Stimulated activated CD8-positive, alpha-beta memory T cell treated with anti-CD3 and anti-CD28 coated beads, Interleukin-7, amount 100 ng/mL, for 1 hour (primary cell): ENCODE results near the gene ZNF488.
A peak's percentile ranks its signal among the peaks of the same experiment; 100 is the strongest.
"Not testable (repeated sequence)": the region's sequence is repeated elsewhere in the genome, so short reads cannot be mapped to it uniquely, and the experiment has no call there.

Experiments used
- DNase-seq, 2 donors: peaks; one replicate each; pipeline ENCODE4 v3.0.0-alpha.2; 2020; ENCODE audit warnings: low read depth in 2 of 2

ZNF488 gene, protein sequence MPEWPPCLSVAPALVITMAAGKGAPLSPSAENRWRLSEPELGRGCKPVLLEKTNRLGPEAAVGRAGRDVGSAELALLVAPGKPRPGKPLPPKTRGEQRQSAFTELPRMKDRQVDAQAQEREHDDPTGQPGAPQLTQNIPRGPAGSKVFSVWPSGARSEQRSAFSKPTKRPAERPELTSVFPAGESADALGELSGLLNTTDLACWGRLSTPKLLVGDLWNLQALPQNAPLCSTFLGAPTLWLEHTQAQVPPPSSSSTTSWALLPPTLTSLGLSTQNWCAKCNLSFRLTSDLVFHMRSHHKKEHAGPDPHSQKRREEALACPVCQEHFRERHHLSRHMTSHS

DNA sequence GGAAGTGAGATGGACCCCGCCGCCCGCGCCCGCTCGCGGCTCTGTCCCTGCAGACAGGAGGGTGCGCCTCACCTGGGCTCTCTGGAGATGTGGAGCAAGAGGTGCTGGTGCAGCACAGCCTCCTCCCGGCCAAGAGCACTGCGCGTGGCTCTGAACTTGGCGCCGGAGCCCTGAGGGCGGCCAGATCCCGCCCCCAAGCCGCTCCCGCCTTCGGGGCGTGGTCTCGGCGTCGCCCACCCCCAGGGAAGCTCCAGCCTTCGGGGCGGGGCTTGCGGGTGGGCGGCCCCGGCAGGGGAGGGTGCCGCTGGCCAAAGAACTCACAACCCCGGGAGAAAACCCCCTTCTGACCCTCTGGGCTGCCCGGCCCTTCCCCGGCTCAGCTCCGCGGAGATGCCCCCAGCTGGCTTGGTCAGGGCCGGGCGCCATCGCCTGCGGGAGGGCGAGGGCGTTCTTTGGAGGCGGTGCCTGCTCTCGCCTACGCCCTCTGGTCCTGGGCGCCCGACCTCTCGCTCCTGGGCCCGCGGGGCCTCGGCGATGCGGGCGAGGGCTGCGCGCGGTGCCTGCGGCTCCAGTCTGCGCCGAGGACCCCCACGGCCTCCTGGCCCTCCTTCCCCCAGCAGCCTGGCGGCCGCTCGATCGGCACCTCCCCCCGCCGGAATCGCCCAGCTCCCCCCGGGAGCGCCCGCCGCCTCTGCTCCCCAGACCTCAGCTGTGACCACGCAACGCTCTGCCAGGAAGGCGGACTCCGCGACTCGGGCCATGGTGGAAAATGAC, at the start of gene ZNF488:
Gene ZNF488 (minus strand): TSS at position 146 of the 774 bp plus-strand sequence. CDS start 15,464 bp downstream, outside the sequence.
- DNase-seq, result peak; percentile 40 to 49

GRCh38 chr10:47425813-47426419, 41.8 kb upstream of the ZNF488 start:
- no peak for DNase-seq

DNA sequence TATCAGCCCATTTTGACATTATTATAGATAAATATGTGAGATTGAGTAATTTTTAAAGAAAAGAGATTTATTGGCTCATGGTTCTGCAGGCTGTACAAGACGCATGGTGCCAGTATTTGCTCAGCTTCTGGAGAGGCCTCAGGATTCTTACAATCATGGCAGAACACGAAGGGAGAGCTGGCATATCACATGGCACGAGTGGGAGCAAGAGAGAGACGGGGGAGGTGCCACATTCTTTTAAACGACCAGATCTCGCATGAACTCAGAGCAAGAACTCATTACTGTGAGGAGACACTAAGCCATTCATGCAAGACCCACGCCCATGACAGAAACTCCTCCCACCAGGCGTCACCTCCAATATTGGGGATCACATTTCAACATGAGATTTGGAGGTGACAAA, 40.1 kb upstream of the ZNF488 start:
- DNase-seq, result no peak

GRCh38 chr10:47423476-47423875, 39.4 kb upstream of the ZNF488 start:
- DNase-seq, result no peak

DNA sequence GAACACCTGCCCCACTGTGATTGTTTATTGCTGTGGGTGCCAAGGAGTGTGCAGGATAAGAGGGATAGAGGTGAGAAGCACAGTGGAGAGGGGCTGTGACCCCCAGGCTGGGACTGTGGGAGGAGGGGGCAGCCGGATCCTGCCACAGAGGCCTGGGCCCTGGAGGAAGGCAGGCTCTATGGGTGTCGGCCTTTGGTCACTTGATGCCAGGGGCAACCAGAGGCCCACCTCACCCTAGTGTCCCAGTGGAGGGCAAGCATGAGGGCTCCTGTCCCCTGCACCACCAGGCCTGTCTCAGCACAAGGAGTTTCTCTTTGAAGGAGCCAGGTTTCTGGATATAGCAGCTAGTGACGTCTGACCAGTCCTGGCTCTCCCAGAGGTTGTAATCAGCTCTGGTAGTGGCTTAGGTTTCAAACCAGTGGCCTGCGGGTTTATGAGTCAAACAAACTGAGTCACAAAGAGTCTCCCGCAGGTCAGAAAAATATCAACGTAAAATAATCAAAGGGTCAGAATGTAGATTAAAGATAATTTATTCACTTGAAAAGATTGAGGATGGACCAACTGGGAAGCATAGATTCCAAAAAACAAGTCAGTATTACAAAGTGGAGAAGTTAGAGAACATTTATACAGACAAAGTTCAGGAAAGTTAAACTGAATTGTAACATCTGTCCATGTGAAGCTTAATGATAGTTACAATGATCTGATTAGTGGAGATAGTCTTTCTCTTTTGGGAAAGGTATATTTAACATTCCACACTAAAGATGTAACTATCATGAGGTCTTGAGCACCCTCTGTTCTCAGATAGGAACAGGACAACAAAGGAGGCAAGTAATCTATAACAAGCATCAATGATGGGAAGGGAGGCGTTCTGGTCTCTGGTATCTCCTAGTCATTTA, 37.2 kb upstream of the ZNF488 start:
- no peak for DNase-seq

- no peak for DNase-seq
Observed at GRCh38 chr10:47420305-47421056, 36.4 kb upstream of the ZNF488 start.

DNA sequence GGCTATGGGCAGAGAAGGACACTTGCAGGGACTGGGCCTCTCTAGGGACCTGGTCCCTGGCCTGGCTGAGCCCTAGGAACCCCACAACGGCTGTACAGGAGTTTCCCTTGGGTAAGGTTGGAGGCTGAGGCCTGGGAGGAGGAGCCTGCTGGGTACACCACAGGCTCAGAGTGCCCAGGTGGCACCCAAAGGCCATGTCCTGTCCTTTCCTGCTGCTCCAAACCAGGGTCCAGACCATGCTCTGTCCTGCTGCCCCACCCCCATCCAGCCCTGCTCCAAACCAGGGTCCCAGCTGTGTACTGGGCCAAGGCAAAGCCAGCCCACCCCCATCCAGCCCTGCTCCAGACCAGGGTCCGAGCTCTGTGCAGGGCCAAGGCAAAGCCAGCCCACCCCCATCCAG, 35.3 kb upstream of the ZNF488 start:
- DNase-seq, result no peak

GRCh38 chr10:47418966-47419365, 34.9 kb upstream of the ZNF488 start:
- no peak for DNase-seq

GRCh38 chr10:47418321-47418720, 34.2 kb upstream of the ZNF488 start:
- DNase-seq, result no peak

- not testable (repeated sequence) for DNase-seq
Observed at GRCh38 chr10:47416305-47417218, 32.5 kb upstream of the ZNF488 start.

GRCh38 chr10:47415520-47416304, 31.6 kb upstream of the ZNF488 start:
- no peak for DNase-seq

- DNase-seq, result no peak
Observed at GRCh38 chr10:47414752-47415519, 30.8 kb upstream of the ZNF488 start.

DNA sequence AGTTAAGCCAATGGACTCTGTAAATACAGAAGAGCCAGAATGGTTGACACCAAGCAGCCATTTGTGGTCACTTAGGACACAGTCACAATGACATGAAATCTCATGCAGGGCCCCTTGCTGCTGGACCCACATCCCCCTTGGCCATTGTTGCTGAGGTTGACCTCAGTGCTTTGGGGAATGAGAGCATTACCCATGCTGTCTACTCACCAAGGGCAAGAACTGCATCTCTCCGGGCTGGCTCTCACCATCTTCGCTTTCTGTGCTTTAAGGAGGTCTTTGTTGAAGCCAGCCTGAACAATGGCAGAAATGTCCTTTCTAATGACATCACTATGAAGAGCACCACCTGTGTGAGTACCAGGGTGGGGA, 30.1 kb upstream of the ZNF488 start:
- DNase-seq, result no peak

GRCh38 chr10:47413531-47414226, 29.6 kb upstream of the ZNF488 start:
- no peak for DNase-seq

- DNase-seq, result no peak
Observed at GRCh38 chr10:47412869-47413268, 28.8 kb upstream of the ZNF488 start.

DNA sequence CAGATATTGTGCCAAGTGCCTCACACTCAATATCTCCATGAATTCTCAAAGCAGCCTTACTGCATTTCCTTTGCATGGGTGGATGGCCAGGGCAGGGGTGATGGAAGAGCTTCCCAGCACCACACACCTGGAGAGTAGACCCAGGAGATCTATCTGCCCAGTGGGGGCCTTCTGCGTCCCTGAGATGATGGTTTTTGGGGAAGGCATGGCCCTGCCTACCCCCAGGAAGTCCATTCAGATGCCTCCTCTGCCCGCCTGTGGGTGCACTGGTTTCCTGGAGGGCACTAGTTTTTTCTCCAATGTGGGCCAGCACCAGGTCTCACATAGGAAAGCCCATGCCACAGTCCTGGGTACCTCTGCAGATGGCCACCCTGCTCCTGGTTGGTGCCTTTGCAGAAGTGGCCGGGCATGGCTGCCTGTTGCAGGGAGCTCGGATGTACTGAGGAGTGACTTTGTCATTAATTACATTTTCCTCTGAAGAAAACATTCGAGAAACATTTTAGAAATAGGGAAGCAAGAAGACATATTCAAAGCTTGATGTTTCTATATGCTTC, 28.2 kb upstream of the ZNF488 start:
- DNase-seq, result no peak

DNA sequence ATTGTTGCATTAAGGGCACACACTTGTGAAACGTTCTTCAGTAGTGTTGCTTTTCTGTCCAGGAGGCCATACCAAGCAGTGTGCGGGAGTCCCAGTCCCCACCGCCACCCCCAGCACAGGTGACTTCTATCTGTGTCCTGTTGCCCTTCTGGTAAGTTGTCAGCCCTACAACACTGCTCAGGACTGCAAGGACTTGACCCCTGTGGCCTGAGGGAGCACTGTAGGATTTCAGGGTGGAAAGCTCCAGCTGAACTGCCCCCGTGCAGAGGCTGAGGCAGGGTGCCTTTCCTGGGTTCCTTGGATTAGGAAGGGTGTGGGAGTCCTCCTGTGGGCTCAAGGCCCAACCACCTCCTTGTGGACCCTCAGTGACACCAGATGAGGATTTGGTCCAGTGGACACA, 26.8 kb upstream of the ZNF488 start:
- no peak for DNase-seq
